K562 (cell line): ENCODE data around the gene KIF21A. TPM values are rescaled to one million over a fixed set of nuclear protein-coding genes. Genes with fewer than 3 reads are reported as not detected.

Experiments
- ATF7 ChIP-seq: fragments of 450-650 bp; IDR thresholded peaks from 2 replicates; pipeline ENCODE4 v1.7.1; 2014; ENCODE audit warnings: mild to moderate bottlenecking, moderate library complexity
- C11orf30 ChIP-seq: fragments of 450-650 bp; IDR thresholded peaks from 2 replicates; pipeline ENCODE4 v1.6.1; 2016; ENCODE audit warnings: low read depth, mild to moderate bottlenecking
- CSDE1 ChIP-seq, 2 experiments: fragments of 450-650 bp; IDR thresholded peaks; 2 replicates each; pipeline ENCODE4 v1.6.1; 2016; ENCODE audit warnings: mild to moderate bottlenecking in 1 of 2
- ELF1 ChIP-seq: fragments of 200-800 bp; sonication (Bioruptor generic); IDR thresholded peaks from 2 replicates; pipeline ENCODE4 v1.6.1; 2016; ENCODE audit warnings: missing genetic modification characterization, missing compliant biosample characterization
- GTF2F1 ChIP-seq: IDR thresholded peaks from 2 replicates; pipeline ENCODE4 v1.6.1; 2011; ENCODE audit warnings: low read depth, low read length, improper control_type of control experiment
- HMGN3 ChIP-seq: IDR thresholded peaks from 2 replicates; pipeline ENCODE4 v1.6.1; 2011; ENCODE audit warnings: borderline replicate concordance, low read depth, mild to moderate bottlenecking, mixed read lengths, low read length; ENCODE audit not compliant: insufficient read length; ENCODE audit errors: extremely low read depth
- KHSRP ChIP-seq: fragments of 450-650 bp; IDR thresholded peaks from 2 replicates; pipeline ENCODE4 v1.6.1; 2017
- NONO ChIP-seq, 2 experiments: fragments of 200-400 bp in 1 of 2; fragments of 450-650 bp in 1 of 2; formaldehyde crosslinking in 1 of 2; IDR thresholded peaks; 2 replicates each; pipeline ENCODE4 v1.6.1; 2017; ENCODE audit warnings: low read depth in 2 of 2, mild to moderate bottlenecking in 2 of 2, moderate library complexity in 2 of 2, low read length in 1 of 2
- NR2C2 ChIP-seq, 2 experiments: fragments of 200-800 bp in 1 of 2; sonication (Bioruptor generic) in 1 of 2; sonication (generic) in 1 of 2; formaldehyde crosslinking in 1 of 2; IDR thresholded peaks; 2 replicates each; pipeline versions ENCODE4 v1.6.1 to v1.8.0; 2016 to 2022; ENCODE audit warnings: mild to moderate bottlenecking in 1 of 2, missing compliant biosample characterization in 1 of 2, missing genetic modification characterization in 1 of 2, missing genetic modification reagents in 1 of 2
- PML ChIP-seq: IDR thresholded peaks from 2 replicates; pipeline ENCODE4 v1.6.1; 2012; ENCODE audit warnings: low read length, inconsistent platforms
- POU5F1 ChIP-seq: fragments of 150-350 bp; IDR thresholded peaks from 2 replicates; pipeline ENCODE4 v1.6.1; 2014; ENCODE audit warnings: borderline replicate concordance, low read length, low read depth, mild to moderate bottlenecking; ENCODE audit not compliant: partially characterized antibody
- SUPT5H ChIP-seq: fragments of 450-650 bp; IDR thresholded peaks from 2 replicates; pipeline ENCODE4 v1.6.1; 2016
- TEAD4 ChIP-seq, 2 experiments: sonication (generic) in 1 of 2; formaldehyde crosslinking in 1 of 2; IDR thresholded peaks; 2 replicates each; pipeline versions ENCODE4 v1.6.1 to v1.8.0; 2012 to 2022; ENCODE audit warnings: borderline replicate concordance in 1 of 2, inconsistent platforms in 1 of 2, low read length in 1 of 2, mild to moderate bottlenecking in 1 of 2, missing genetic modification reagents in 1 of 2
- ZNF12 ChIP-seq: sonication (generic); formaldehyde crosslinking; IDR thresholded peaks from 2 replicates; pipeline ENCODE4 v1.4.0; 2020; ENCODE audit warnings: mild to moderate bottlenecking, missing genetic modification reagents
- polyA plus RNA-seq, 8 experiments: library from polyadenylated mRNA; depleted of rRNA in 4 of 8; stranded (reverse) in 5 of 8; unstranded in 3 of 8; fragments of >200 nt; fragmentation: Nextera tagmentation in 2 of 8; fragmentation: Illumina TruSeq in 1 of 8; extraction: Ambion mirVana in 2 of 8; extraction: Trizol in 1 of 8; gene quantifications; 2 replicates each; pipeline versions ENCODE4 v1.2.1 to v1.2.3, GENCODE V29; 2011 to 2014; ENCODE audit warnings: inconsistent platforms in 1 of 8, missing spikeins in 1 of 8
- total RNA-seq, 7 experiments: library from RNA; depleted of rRNA in 6 of 7; stranded (reverse); fragments of >200 nt in 6 of 7; fragmentation: Illumina TruSeq in 2 of 7; extraction: Trizol in 2 of 7; gene quantifications; 2 replicates each; pipeline versions ENCODE4 v1.2.1 to v1.2.3, GENCODE V29; 2011 to 2021; ENCODE audit warnings: low replicate concordance in 1 of 7
- TF ChIP-seq, protein P1 (sequence below): fragments of 450-650 bp; conservative IDR thresholded peaks from 2 replicates; pipeline ENCODE4 v1.6.1; 2016; ENCODE audit warnings: missing genetic modification characterization, low read depth, mild to moderate bottlenecking, control low read depth, missing compliant biosample characterization
- TF ChIP-seq, protein P2 (sequence below): sonication (generic); formaldehyde crosslinking; IDR thresholded peaks from 2 replicates; pipeline ENCODE4 v1.8.1; 2022; ENCODE audit warnings: missing genetic modification reagents
- TF ChIP-seq, protein P3 (sequence below): fragments of 250-450 bp; sonication (Bioruptor Pico); IDR thresholded peaks from 2 replicates; pipeline ENCODE4 v1.8.0; 2021; ENCODE audit warnings: mild to moderate bottlenecking, moderate library complexity

Gene KIF21A
- total and polyA plus RNA-seq, 9 of the 15 experiments (the other 6 are each of a cell fraction or from before 2014, with no cell fraction given): 17.7 to 45.0 (median 30.3) TPM

DNA sequence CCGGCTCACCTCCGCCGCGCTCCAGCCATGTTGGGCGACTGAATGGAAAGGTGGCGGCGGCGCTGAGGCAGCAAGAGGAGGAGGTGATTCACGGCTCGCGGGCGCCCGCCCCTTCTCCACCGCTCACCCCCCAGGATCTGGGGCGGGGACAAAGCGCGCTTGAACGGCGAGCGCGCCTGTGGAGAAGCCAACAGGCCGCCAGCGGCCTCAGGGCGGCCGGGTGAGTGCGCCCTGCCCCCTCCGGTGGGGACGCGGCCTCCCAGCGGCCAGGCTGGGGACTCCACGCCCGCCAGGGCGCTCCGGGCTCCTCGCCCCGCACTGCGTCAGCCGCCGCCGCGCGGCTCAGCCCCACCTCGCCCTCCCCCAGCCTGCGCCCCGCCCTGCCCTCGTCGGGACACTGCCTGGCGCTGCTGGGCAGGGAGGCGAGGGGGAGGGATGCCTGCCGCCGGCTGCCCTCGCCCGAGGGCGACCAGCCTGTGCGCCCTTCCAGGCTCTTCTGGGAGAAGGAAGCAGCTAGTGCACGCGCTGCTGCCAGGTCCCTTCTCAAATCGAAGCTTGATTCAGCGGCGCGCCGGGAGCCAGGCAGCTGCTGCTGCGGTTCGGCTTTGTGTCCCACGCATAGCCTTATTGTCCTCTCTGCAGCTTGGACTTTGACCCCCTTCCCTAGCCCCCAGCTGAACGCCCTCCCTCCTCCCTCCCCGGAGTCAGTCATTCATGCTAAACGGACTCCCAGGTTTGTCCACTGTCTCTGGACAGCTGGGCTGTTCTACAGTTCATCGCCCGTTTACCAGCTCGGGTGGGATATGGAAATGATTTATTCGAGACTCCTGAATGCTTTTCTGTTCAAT is at the start of gene KIF21A (continued):
- TF ChIP-seq NR2C2 (CRISPR knock-in tag; IDR thresholded peaks at IDR 0.05): no peak
- TF ChIP-seq NR2C2 (tag; IDR thresholded peaks at IDR 0.05): peak; percentile 62; the same call in 1 of the 2 replicates
- TF ChIP-seq SUPT5H: peak; percentile 86
- TF ChIP-seq NONO (IDR thresholded peaks at IDR 0.05; ENCODE audit: low read depth in 2 of 2, low read length in 1 of 2): peak in 1 of 2 experiments; percentile 62; a peak in 1 of 4 replicates
- TF ChIP-seq ZNF12 (CRISPR knock-in tag): no peak
- TF ChIP-seq HMGN3: peak; percentile 84
- TF ChIP-seq CSDE1 (IDR thresholded peaks at IDR 0.05): no peak
- TF ChIP-seq, protein P1, sequence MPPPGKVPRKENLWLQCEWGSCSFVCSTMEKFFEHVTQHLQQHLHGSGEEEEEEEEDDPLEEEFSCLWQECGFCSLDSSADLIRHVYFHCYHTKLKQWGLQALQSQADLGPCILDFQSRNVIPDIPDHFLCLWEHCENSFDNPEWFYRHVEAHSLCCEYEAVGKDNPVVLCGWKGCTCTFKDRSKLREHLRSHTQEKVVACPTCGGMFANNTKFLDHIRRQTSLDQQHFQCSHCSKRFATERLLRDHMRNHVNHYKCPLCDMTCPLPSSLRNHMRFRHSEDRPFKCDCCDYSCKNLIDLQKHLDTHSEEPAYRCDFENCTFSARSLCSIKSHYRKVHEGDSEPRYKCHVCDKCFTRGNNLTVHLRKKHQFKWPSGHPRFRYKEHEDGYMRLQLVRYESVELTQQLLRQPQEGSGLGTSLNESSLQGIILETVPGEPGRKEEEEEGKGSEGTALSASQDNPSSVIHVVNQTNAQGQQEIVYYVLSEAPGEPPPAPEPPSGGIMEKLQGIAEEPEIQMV (tag): no peak
- no peak for TF ChIP-seq TEAD4 (IDR thresholded peaks at IDR 0.05; ENCODE audit: low read length)
- no peak for TF ChIP-seq TEAD4 (CRISPR knock-in tag; IDR thresholded peaks at IDR 0.05; ENCODE audit: borderline replicate concordance)
- no peak for TF ChIP-seq POU5F1
- no peak for TF ChIP-seq C11orf30
- no peak for TF ChIP-seq KHSRP
- no peak for TF ChIP-seq ELF1 (tag)
- peak; percentile 80; the same call in 1 of the 2 replicates for TF ChIP-seq GTF2F1
- TF ChIP-seq, protein P2, sequence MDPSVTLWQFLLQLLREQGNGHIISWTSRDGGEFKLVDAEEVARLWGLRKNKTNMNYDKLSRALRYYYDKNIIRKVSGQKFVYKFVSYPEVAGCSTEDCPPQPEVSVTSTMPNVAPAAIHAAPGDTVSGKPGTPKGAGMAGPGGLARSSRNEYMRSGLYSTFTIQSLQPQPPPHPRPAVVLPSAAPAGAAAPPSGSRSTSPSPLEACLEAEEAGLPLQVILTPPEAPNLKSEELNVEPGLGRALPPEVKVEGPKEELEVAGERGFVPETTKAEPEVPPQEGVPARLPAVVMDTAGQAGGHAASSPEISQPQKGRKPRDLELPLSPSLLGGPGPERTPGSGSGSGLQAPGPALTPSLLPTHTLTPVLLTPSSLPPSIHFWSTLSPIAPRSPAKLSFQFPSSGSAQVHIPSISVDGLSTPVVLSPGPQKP: no peak
- TF ChIP-seq ATF7: peak; percentile 78
- peak; percentile 70 for TF ChIP-seq PML
- TF ChIP-seq, protein P3, sequence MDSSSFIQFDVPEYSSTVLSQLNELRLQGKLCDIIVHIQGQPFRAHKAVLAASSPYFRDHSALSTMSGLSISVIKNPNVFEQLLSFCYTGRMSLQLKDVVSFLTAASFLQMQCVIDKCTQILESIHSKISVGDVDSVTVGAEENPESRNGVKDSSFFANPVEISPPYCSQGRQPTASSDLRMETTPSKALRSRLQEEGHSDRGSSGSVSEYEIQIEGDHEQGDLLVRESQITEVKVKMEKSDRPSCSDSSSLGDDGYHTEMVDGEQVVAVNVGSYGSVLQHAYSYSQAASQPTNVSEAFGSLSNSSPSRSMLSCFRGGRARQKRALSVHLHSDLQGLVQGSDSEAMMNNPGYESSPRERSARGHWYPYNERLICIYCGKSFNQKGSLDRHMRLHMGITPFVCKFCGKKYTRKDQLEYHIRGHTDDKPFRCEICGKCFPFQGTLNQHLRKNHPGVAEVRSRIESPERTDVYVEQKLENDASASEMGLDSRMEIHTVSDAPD (CRISPR knock-in tag): no peak
